IMR-90 (cell line): Measurements from ENCODE around the gene TMPRSS11A. TPM values are rescaled to one million over a fixed set of nuclear protein-coding genes. Genes with fewer than 3 reads are reported as not detected.

ENCODE experiments used
- ATAC-seq: fragments of 200-7000 bp; cut with Tn5 transposase; 2 replicates; pipeline ENCODE4 v1.9.1; 2020; ENCODE audit warnings: low read depth, mild to moderate bottlenecking, moderate library complexity
- BruUV-seq: library from RNA; stranded (reverse); fragments of 400-500 nt; replicated peaks from 2 replicates; lab custom pipeline; 2021; lab: Mats Ljungman, UMichigan
- CTCF ChIA-PET: fragments of 300-600 bp; formaldehyde crosslinking; extraction: SDS; loops from one replicate; lab custom pipeline; 2021; ENCODE audit warnings: antibody characterized with exemption; lab: Yijun Ruan, JAX
- POLR2A ChIA-PET: fragments of 300-600 bp; sonication (Branson Sonifier 250); formaldehyde crosslinking; loops from one replicate; lab custom pipeline; 2022; ENCODE audit warnings: antibody characterized with exemption; ENCODE audit not compliant: unreplicated experiment; lab: Charles Lee
- DNase-seq: peaks from one replicate; pipeline ENCODE4 v3.0.0; 2013
- H2AFZ ChIP-seq: replicated peaks from 2 replicates; pipeline ENCODE3; 2013; ENCODE audit warnings: low read length, mild to moderate bottlenecking; ENCODE audit not compliant: poor library complexity
- H2AK5ac ChIP-seq: 2 replicates; pipeline ENCODE4 v1.6.1; 2013; ENCODE audit warnings: low read depth, low read length, inconsistent platforms
- H2AK9ac ChIP-seq: replicated peaks from 2 replicates; pipeline ENCODE3; 2013; ENCODE audit warnings: mild to moderate bottlenecking, low read depth, low read length, moderate library complexity; ENCODE audit not compliant: poor library complexity
- H2BK120ac ChIP-seq: 2 replicates; pipeline ENCODE4 v1.6.1; 2013; ENCODE audit warnings: low read depth, low read length, inconsistent platforms
- H2BK15ac ChIP-seq: 3 replicates; pipeline ENCODE4 v1.6.1; 2013; ENCODE audit warnings: low read depth, low read length, inconsistent platforms
- H2BK20ac ChIP-seq: 2 replicates; pipeline ENCODE4 v1.6.1; 2013; ENCODE audit warnings: low read depth, mild to moderate bottlenecking, inconsistent platforms, low read length, moderate library complexity
- H2BK5ac ChIP-seq: 2 replicates; pipeline ENCODE4 v1.6.1; 2013; ENCODE audit warnings: mild to moderate bottlenecking, low read depth, low read length, inconsistent platforms; ENCODE audit not compliant: poor library complexity, severe bottlenecking
- H3K14ac ChIP-seq: replicated peaks from 2 replicates; pipeline ENCODE4 v1.6.1; 2013; ENCODE audit warnings: low read depth, low read length, inconsistent platforms
- H3K18ac ChIP-seq: 2 replicates; pipeline ENCODE4 v1.6.1; 2013; ENCODE audit warnings: low read depth, low read length, control low read depth
- H3K23ac ChIP-seq: 2 replicates; pipeline ENCODE4 v1.6.1; 2013; ENCODE audit warnings: low read depth, low read length, inconsistent platforms
- H3K27ac ChIP-seq: 2 replicates; pipeline ENCODE4 v1.5.1; 2013; ENCODE audit warnings: mild to moderate bottlenecking, control low read depth, low read length; ENCODE audit not compliant: insufficient read depth
- H3K27me3 ChIP-seq: 2 replicates; pipeline ENCODE4 v1.6.1; 2013; ENCODE audit warnings: low read length; ENCODE audit not compliant: control insufficient read depth, insufficient read depth
- H3K36me3 ChIP-seq: 2 replicates; pipeline ENCODE4 v1.6.1; 2013; ENCODE audit warnings: low read length, mixed read lengths; ENCODE audit not compliant: control insufficient read depth, insufficient read depth
- H3K4ac ChIP-seq: 2 replicates; pipeline ENCODE4 v1.6.1; 2013; ENCODE audit warnings: low read depth, low read length, inconsistent platforms
- H3K4me1 ChIP-seq: 2 replicates; pipeline ENCODE4 v1.6.1; 2013; ENCODE audit warnings: low read length, mixed read lengths; ENCODE audit not compliant: control insufficient read depth, insufficient read depth
- H3K4me2 ChIP-seq: 2 replicates; pipeline ENCODE4 v1.6.1; 2013; ENCODE audit warnings: low read depth, mild to moderate bottlenecking, control low read depth, low read length, moderate library complexity
- H3K4me3 ChIP-seq: 2 replicates; pipeline ENCODE4 v1.5.1; 2013; ENCODE audit warnings: low read depth, mild to moderate bottlenecking, control low read depth, low read length, moderate library complexity; ENCODE audit not compliant: insufficient read depth
- H3K56ac ChIP-seq: 2 replicates; pipeline ENCODE4 v1.6.1; 2013; ENCODE audit warnings: low read length, inconsistent platforms; ENCODE audit not compliant: insufficient read depth; ENCODE audit errors: extremely low read depth
- H3K79me1 ChIP-seq, 2 experiments: 2 replicates each; pipeline ENCODE4 v1.6.1; 2013; ENCODE audit warnings: low read length in 2 of 2, inconsistent platforms in 1 of 2, low read depth in 1 of 2
- H3K9ac ChIP-seq: 2 replicates; pipeline ENCODE4 v1.6.1; 2013; ENCODE audit warnings: low read depth, low read length, control low read depth
- H3K9me1 ChIP-seq: 2 replicates; pipeline ENCODE4 v1.6.1; 2013; ENCODE audit warnings: low read length, inconsistent platforms; ENCODE audit not compliant: insufficient read depth
- H3K9me3 ChIP-seq: 2 replicates; pipeline ENCODE4 v1.6.1; 2013; ENCODE audit warnings: low read length; ENCODE audit not compliant: control insufficient read depth, insufficient read depth
- H4K20me1 ChIP-seq: 2 replicates; pipeline ENCODE4 v1.6.1; 2013; ENCODE audit warnings: low read length, inconsistent platforms; ENCODE audit not compliant: insufficient read depth
- H4K5ac ChIP-seq: 2 replicates; pipeline ENCODE4 v1.6.1; 2013; ENCODE audit warnings: mild to moderate bottlenecking, low read depth, low read length, control low read depth
- H4K8ac ChIP-seq, 2 experiments: 2 replicates each; pipeline ENCODE4 v1.6.1; 2013; ENCODE audit warnings: low read depth in 2 of 2, low read length in 2 of 2, control low read depth in 1 of 2, inconsistent platforms in 1 of 2
- H4K91ac ChIP-seq: 2 replicates; pipeline ENCODE4 v1.6.1; 2013; ENCODE audit warnings: low read depth, low read length, inconsistent platforms; ENCODE audit not compliant: insufficient read depth
- CEBPB ChIP-seq: IDR thresholded peaks from 2 replicates; pipeline ENCODE4 v1.6.1; 2012; ENCODE audit warnings: low read depth, low read length, improper control_type of control experiment
- SMC3 ChIP-seq: fragments of 150-350 bp; IDR thresholded peaks from 2 replicates; pipeline ENCODE4 v1.6.1; 2016; ENCODE audit warnings: low read depth, mild to moderate bottlenecking, antibody characterized with exemption, low read length, moderate library complexity
- WGBS, 2 experiments: methylation state at CpG; one replicate each; pipeline versions ENCODE4 v1.1.5 to v1.1.7; 2013; ENCODE audit warnings: missing lambda C conversion rate in 2 of 2; ENCODE audit not compliant: insufficient read length in 1 of 2; ENCODE audit errors: extremely low coverage in 2 of 2; 5-methylcytosine and 5-hydroxymethylcytosine counted together
- dilution Hi-C: fragments of 300-500 bp; cut with HindIII; formaldehyde crosslinking; loops from one replicate; pipeline ENCODE4 v1.14.3; 2018; ENCODE audit warnings: low sequenced_read_pairs; ENCODE audit not compliant: unreplicated experiment
- in situ Hi-C: fragments of 300-500 bp; cut with MboI; formaldehyde crosslinking; loops from 3 replicates; pipeline ENCODE4 v1.14.3; 2019; ENCODE audit warnings: low sequenced_read_pairs, inconsistent platforms, mixed read lengths
- intact Hi-C: fragments of 100-400 bp; cut with micrococcal nuclease; formaldehyde crosslinking; loops from 2 replicates; pipeline ENCODE4 v1.10.0; 2022
- polyA plus RNA-seq, 3 experiments: library from polyadenylated mRNA; depleted of rRNA; stranded (reverse); fragments of >200 nt; gene quantifications; 2 replicates each; pipeline ENCODE4 v1.2.3, GENCODE V29; 2012; ENCODE audit warnings: low replicate concordance in 1 of 3
- total RNA-seq: library from RNA; depleted of rRNA; stranded (reverse); fragments of >200 nt; gene quantifications from 2 replicates; pipeline ENCODE4 v1.2.3, GENCODE V29; 2012
- TF ChIP-seq, protein P1 (sequence below): conservative IDR thresholded peaks from 2 replicates; pipeline ENCODE4 v1.5.1; 2012; ENCODE audit warnings: mild to moderate bottlenecking, low read depth, low read length, improper control_type of control experiment

The TMPRSS11A gene
- total and polyA plus RNA-seq, 2 of the 4 experiments (the other 2 are of a cell fraction): not detected

- intact Hi-C loops (no loop called here), in situ Hi-C loops (no loop called here), dilution Hi-C loops (no loop called here)
- no peak overlapping the region for H3K4me2 ChIP-seq
- no peak overlapping the region for H3K9ac ChIP-seq
- H2BK120ac ChIP-seq: no peak overlapping the region
- no peak overlapping the region for H3K4ac ChIP-seq
- ATAC-seq (no peak), DNase-seq (no peak)
- no peaks in the 10 kb centered on the region for H3K79me1 ChIP-seq
- H4K5ac ChIP-seq: no peak overlapping the region
- no peak overlapping the region for H3K4me3 ChIP-seq
- H2AFZ ChIP-seq: no peak overlapping the region
- no TSS peak for BruUV-seq
- H3K14ac ChIP-seq: no peak overlapping the region
- no peaks in the 10 kb centered on the region for H3K9me3 ChIP-seq
- H3K27ac ChIP-seq: no peak overlapping the region
- no peak overlapping the region for H2BK20ac ChIP-seq
- no peak overlapping the region for H3K23ac ChIP-seq
- no peak overlapping the region for H2BK15ac ChIP-seq
- no peak overlapping the region for H4K8ac ChIP-seq
- H4K91ac ChIP-seq: no peak overlapping the region
- H3K27me3 ChIP-seq: no peaks in the 10 kb centered on the region
- POLR2A ChIA-PET: no interaction called here
- no peak for TF ChIP-seq CEBPB
- TF ChIP-seq, protein P1, sequence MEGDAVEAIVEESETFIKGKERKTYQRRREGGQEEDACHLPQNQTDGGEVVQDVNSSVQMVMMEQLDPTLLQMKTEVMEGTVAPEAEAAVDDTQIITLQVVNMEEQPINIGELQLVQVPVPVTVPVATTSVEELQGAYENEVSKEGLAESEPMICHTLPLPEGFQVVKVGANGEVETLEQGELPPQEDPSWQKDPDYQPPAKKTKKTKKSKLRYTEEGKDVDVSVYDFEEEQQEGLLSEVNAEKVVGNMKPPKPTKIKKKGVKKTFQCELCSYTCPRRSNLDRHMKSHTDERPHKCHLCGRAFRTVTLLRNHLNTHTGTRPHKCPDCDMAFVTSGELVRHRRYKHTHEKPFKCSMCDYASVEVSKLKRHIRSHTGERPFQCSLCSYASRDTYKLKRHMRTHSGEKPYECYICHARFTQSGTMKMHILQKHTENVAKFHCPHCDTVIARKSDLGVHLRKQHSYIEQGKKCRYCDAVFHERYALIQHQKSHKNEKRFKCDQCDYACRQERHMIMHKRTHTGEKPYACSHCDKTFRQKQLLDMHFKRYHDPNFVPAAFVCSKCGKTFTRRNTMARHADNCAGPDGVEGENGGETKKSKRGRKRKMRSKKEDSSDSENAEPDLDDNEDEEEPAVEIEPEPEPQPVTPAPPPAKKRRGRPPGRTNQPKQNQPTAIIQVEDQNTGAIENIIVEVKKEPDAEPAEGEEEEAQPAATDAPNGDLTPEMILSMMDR: no peak
- no peak for TF ChIP-seq SMC3
- peaks cover 2% of the 10 kb centered on the region; the same call in 1 of the 2 replicates for H3K4me1 ChIP-seq
- H3K56ac ChIP-seq: no peak overlapping the region
- no CpG with 5 or more reads among the region's 2 CpGs for WGBS, 2 experiments
- H4K20me1 ChIP-seq: no peaks in the 10 kb centered on the region
- no peaks in the 10 kb centered on the region for H3K36me3 ChIP-seq
- H3K18ac ChIP-seq: no peak overlapping the region
- H2AK5ac ChIP-seq: no peak overlapping the region
- no peak overlapping the region for H2AK9ac ChIP-seq
- CTCF ChIA-PET: no interaction called here
- no peak overlapping the region for H2BK5ac ChIP-seq
- no peaks in the 10 kb centered on the region for H3K9me1 ChIP-seq
Observed at GRCh38 chr4:67892253-67892652, 71.0 kb downstream of the TMPRSS11A start.
